RWPE1 (cell line): Measurements from ENCODE around the gene LATS2.
A peak's percentile ranks its signal among the peaks of the same experiment; 100 is the strongest.

Experiments
- CTCF ChIA-PET: fragments of 350-600 bp; sonication (Branson Sonifier 250); formaldehyde crosslinking; extraction: SDS; loops from one replicate; lab custom pipeline; 2021; lab: Yijun Ruan, JAX
- POLR2A ChIA-PET: fragments of 400-600 bp; formaldehyde crosslinking; extraction: SDS; loops from one replicate; lab custom pipeline; 2020; ENCODE audit warnings: antibody characterized with exemption; ENCODE audit not compliant: low non-redundant PET; lab: Yijun Ruan, JAX
- DNase-seq: peaks from one replicate; pipeline ENCODE4 v3.0.0; 2012; ENCODE audit warnings: low spot score
- H3K27ac ChIP-seq: fragments of 450-650 bp; 2 replicates; pipeline ENCODE4 v1.5.1; 2017
- TF ChIP-seq, protein P1 (sequence below): fragments of 450-650 bp; conservative IDR thresholded peaks from 2 replicates; pipeline ENCODE4 v1.5.1; 2017; ENCODE audit warnings: low read depth, mild to moderate bottlenecking

LATS2 gene

DNA sequence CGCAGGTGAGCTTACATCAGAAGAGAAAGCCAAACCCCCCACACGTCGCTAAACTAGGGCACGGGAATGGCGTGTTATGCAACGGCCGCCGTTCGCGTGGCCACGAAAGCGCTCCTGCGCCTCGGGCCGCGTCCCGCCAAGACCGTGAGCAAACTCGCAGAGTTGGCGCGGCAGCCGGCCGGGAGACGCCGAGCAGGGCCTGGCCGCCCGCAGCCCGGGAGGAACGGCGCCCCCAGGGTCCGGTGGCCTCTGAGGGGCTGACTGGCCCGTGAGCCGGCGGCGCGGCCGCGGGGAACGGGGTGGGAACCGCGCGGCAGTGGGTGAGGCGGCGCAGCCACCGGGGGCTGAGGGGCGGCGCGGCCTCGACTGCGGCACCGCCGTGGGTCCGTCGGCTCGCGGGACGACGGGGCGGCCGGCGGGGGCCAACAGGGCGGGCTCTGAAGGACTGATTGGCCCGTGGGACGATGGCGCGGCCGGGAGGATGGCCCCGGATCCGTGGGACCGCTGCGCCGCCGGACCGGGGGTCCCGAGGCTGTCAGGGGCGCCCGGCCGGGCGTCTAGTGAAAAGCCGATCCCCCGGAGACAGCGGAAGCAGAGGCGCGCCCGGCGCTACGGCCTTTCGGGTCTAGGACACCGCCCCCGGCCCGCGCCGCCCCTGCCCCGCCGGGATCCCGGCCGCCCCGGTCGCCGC is 903 bp downstream of the LATS2 start:
- peak; percentile 30 for DNase-seq
- peak overlapping the region; percentile 93 for H3K27ac ChIP-seq
- ChIA-PET POLR2A (interaction anchor here (0.5 kb wide), 1 partner anchor 39 kb away, joined by 3 read pairs; no protein-coding TSS in a partner anchor), CTCF (no interaction called here)
- TF ChIP-seq, protein P1, sequence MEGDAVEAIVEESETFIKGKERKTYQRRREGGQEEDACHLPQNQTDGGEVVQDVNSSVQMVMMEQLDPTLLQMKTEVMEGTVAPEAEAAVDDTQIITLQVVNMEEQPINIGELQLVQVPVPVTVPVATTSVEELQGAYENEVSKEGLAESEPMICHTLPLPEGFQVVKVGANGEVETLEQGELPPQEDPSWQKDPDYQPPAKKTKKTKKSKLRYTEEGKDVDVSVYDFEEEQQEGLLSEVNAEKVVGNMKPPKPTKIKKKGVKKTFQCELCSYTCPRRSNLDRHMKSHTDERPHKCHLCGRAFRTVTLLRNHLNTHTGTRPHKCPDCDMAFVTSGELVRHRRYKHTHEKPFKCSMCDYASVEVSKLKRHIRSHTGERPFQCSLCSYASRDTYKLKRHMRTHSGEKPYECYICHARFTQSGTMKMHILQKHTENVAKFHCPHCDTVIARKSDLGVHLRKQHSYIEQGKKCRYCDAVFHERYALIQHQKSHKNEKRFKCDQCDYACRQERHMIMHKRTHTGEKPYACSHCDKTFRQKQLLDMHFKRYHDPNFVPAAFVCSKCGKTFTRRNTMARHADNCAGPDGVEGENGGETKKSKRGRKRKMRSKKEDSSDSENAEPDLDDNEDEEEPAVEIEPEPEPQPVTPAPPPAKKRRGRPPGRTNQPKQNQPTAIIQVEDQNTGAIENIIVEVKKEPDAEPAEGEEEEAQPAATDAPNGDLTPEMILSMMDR, result no peak

GRCh38 chr13:21059641-21060337 is 1.6 kb downstream of the LATS2 start:
- TF ChIP-seq, protein P1, result no peak
- ChIA-PET POLR2A (interaction anchor here (0.5 kb wide), 1 partner anchor 38 kb away, joined by 3 read pairs; no protein-coding TSS in a partner anchor), CTCF (no interaction called here)
- peak overlapping the region; percentile 93 for H3K27ac ChIP-seq
- no peak for DNase-seq

DNA sequence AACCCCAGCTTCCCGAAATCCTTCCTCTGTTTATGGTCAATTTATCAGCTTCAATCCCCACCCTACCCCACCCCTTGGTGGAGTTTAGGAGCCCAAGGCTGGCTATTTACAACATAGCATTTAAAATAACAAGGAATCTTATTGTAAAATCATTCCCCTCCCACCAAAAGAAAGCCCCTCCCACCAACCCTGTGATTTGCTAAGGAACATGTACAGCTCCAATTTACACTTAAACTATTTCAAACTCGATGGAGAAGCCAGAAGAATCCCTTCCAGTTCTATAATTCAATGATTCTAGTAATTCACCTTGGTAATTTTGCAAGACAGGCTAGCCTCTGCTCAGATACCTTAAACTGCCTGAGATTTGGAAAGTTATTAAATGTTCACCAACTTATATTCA is 3.0 kb downstream of the LATS2 start:
- no peak overlapping the region for H3K27ac ChIP-seq
- ChIA-PET POLR2A (no interaction called here), CTCF (no interaction called here)
- no peak for DNase-seq
- TF ChIP-seq, protein P1, result no peak

DNA sequence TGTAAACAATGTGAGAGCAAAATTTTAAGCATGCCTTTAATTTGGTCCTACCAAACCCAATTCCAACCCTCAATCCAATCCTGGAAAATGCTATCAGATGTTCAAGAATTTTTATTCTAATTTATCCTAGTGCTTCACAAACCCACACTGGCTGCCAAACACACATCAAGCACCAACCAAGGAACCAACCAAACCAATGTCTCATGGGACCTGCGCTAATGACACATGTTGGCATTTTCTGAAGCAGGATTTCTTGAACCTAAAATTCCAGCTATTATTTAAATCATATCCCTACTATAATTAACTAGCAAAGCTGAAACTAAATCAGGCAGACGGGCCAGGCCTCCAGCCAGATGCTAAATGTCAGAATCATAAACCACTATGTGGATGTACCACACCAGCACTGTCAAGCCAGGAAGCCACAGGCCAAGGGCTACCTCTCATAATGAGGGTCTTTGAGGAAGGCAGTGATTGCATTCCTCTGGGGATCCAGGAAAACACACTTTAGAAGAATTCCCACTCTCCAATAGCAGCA is 5.8 kb downstream of the LATS2 start:
- ChIA-PET POLR2A (no interaction called here), CTCF (no interaction called here)
- TF ChIP-seq, protein P1, result no peak
- no peak overlapping the region for H3K27ac ChIP-seq
- DNase-seq, result no peak

DNA sequence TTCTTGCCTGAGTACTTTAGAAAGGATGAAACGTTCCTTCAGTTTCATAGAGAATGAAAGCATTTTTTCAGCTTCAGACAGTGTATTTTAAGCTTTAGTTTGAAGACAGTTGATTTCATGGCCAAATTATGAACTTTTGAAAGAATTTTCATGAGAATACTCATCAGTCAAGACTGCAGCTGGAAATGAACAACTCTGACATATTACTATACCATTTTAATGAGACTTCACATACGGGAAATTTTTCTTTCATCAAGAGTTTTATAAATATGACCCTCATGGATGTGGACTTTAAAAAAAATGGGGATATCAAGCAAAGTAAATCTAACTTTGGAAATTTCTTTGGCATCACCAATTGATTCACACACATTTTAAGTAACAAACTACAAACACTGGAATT is 6.4 kb downstream of the LATS2 start:
- TF ChIP-seq, protein P1, result no peak
- CTCF ChIA-PET, result interaction anchor here (0.6 kb wide), 1 partner anchor 130 kb away, joined by 6 read pairs; no protein-coding TSS in a partner anchor
- DNase-seq, result no peak
- no peak overlapping the region for H3K27ac ChIP-seq
- POLR2A ChIA-PET, result no interaction called here

DNA sequence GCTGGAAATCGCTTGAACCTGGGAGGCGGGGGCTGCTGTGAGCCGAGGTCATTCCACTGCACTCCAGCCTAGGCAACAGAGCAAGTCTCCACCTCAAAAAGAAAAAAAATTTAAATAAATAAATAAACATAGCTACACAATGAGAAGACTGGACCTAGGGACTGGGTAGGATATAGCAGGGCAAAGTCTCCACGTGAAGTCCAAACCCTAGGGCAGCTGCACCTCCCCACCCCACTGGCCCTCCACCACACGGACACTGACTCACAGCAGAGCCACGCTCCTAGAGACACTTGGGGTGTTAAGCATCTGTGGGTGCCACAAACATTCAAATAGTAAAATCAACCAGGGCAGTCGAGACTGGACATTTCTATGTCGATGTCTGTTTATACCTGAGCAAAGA is 7.1 kb downstream of the LATS2 start:
- H3K27ac ChIP-seq, result no peak overlapping the region
- DNase-seq, result no peak
- TF ChIP-seq, protein P1, result no peak
- POLR2A ChIA-PET, result no interaction called here
- CTCF ChIA-PET, result interaction anchor here (0.7 kb wide), 1 partner anchor 243 kb away, joined by 3 read pairs; no protein-coding TSS in a partner anchor
